Progenitor cell of endocrine pancreas (in vitro differentiated cells): ENCODE measurements around the gene ANO4. TPM values are rescaled to one million over a fixed set of nuclear protein-coding genes. Genes with fewer than 3 reads are reported as not detected.

Experiments used
- DNase-seq: peaks from one replicate; pipeline ENCODE4 v3.0.0; 2021; ENCODE audit warnings: low spot score; ENCODE audit not compliant: unreplicated experiment
- H3K27ac Mint-ChIP-seq: 2 replicates; pipeline ENCODE4 v1.8.0; 2021; ENCODE audit warnings: mild to moderate bottlenecking, moderate library complexity, mixed read lengths
- H3K27me3 Mint-ChIP-seq: 2 replicates; pipeline ENCODE4 v1.8.0; 2021; ENCODE audit warnings: mixed read lengths
- H3K36me3 Mint-ChIP-seq: 2 replicates; pipeline ENCODE4 v1.8.0; 2022; ENCODE audit warnings: mixed read lengths; ENCODE audit not compliant: insufficient read depth
- H3K4me1 Mint-ChIP-seq: 2 replicates; pipeline ENCODE4 v1.8.0; 2021; ENCODE audit warnings: low read depth, mixed read lengths
- H3K4me3 Mint-ChIP-seq: 2 replicates; pipeline ENCODE4 v1.8.0; 2021; ENCODE audit warnings: low read depth, mild to moderate bottlenecking, moderate library complexity, mixed read lengths
- H3K9me3 Mint-ChIP-seq: 2 replicates; pipeline ENCODE4 v1.8.0; 2021; ENCODE audit warnings: low read depth, mixed read lengths
- total RNA-seq: library from RNA; stranded (reverse); gene quantifications from 2 replicates; pipeline ENCODE4 v1.2.1, GENCODE V29; 2021
- TF ChIP-seq, protein P1 (sequence below): fragments of 200-600 bp; sonication (generic); IDR thresholded peaks from one replicate; pipeline ENCODE4 v1.5.0; 2021; ENCODE audit warnings: antibody characterized with exemption, mild to moderate bottlenecking; ENCODE audit not compliant: unreplicated experiment

ANO4 gene
- total RNA-seq, 1 donor from 2014 or later: 0.38 TPM

DNA sequence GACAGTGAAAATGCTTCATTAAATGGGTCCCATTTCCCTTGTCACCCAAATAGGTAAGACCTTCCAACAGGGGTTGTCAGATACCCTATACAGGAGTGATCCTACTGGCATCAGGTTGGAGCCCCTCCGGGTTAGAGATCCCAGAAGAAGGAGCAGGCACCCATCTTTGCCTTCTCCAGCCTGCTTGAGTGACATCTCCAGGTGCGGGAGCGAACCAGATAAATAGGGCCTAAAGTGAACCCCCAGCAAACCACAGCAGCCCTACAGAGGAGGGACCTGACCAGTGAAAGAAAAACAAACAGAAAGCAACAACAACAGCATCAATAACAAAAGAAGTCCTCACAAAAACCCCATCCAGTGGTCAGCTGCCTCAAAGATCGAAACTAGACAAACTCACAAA, 233.2 kb downstream of the ANO4 start:
- Mint-ChIP-seq H3K27me3 (no peaks in the 10 kb centered on the region), H3K4me3 (no peak overlapping the region), H3K36me3 (peaks cover 2% of the 10 kb centered on the region), H3K9me3 (peaks cover 31% of the 10 kb centered on the region), H3K4me1 (no peaks in the 10 kb centered on the region), H3K27ac (no peak overlapping the region)
- TF ChIP-seq, protein P1, sequence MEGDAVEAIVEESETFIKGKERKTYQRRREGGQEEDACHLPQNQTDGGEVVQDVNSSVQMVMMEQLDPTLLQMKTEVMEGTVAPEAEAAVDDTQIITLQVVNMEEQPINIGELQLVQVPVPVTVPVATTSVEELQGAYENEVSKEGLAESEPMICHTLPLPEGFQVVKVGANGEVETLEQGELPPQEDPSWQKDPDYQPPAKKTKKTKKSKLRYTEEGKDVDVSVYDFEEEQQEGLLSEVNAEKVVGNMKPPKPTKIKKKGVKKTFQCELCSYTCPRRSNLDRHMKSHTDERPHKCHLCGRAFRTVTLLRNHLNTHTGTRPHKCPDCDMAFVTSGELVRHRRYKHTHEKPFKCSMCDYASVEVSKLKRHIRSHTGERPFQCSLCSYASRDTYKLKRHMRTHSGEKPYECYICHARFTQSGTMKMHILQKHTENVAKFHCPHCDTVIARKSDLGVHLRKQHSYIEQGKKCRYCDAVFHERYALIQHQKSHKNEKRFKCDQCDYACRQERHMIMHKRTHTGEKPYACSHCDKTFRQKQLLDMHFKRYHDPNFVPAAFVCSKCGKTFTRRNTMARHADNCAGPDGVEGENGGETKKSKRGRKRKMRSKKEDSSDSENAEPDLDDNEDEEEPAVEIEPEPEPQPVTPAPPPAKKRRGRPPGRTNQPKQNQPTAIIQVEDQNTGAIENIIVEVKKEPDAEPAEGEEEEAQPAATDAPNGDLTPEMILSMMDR: no peak
- no peak for DNase-seq

DNA sequence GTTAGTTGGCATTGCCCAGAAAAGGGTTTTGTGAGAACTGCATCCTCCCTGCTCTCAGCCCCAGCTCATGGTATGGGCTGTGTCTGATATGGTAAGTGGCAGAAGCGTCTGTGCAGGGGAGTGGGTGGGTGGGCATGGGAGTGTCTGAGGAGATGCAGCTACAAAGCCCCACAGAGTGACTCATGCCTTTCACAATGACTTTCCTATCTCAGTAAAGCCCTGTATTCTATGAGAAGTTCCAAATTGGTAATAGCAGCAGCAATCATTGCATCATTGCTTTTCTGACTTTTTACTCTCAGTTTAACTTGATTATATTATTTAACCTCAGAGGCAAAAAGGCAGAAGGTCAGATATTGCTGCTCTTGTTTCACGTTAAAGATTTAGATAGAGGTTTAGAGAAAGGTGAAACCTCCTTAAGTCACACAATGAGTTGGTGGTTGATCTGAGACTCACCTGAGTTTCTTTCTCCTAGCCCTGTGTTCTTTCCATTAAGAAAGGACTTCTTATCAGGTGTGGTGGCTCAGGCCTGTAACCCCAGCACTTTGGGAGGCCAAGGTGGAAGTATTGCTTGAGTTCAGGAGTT, 243.8 kb downstream of the ANO4 start:
- TF ChIP-seq, protein P1: no peak
- no peaks in the 10 kb centered on the region for H3K27me3 Mint-ChIP-seq

DNA sequence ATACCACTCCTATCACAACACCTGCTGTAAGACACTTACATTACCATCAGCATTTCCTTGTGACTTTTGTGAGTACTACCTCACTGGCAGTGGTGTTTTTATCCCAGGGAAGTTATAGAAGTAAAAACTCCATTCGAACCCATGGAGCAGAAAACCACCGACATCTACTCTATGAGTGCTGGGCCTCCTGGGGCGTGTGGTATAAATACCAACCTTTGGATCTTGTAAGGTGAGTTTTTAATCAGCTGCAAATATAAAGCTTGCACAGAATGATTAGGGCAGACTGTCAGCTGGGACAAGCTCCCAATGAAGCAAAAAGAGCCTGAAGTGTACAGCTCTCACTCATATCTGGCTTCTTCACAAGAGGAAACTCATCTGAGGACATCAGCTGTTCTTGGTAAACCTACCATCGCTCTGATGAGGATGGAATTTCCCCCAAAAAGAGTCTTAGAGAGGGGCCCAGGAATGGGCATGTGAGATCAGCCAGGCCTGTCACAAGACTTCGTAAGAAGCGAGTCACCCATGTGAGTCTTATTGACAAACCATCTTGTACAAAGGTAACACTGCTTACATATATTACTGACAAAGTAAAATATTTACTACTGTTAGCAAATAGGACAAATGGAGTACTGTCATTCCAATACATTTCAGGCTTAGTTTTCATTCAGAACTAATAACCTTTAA, 245.4 kb downstream of the ANO4 start:
- H3K4me1 Mint-ChIP-seq: peaks cover 4% of the 10 kb centered on the region
- H3K27me3 Mint-ChIP-seq: no peaks in the 10 kb centered on the region
- H3K36me3 Mint-ChIP-seq: no peaks in the 10 kb centered on the region
- no peak overlapping the region for H3K27ac Mint-ChIP-seq
- TF ChIP-seq, protein P1: no peak
- DNase-seq: no peak
- no peaks in the 10 kb centered on the region for H3K9me3 Mint-ChIP-seq
- H3K4me3 Mint-ChIP-seq: no peak overlapping the region

More for the DNA sequence above, 243.8 kb downstream of the ANO4 start:
- Mint-ChIP-seq H3K9me3 (peaks cover 3% of the 10 kb centered on the region), H3K36me3 (no peaks in the 10 kb centered on the region), H3K4me3 (no peak overlapping the region), H3K27ac (no peak overlapping the region), H3K4me1 (peaks cover 4% of the 10 kb centered on the region)
- no peak for DNase-seq

DNA sequence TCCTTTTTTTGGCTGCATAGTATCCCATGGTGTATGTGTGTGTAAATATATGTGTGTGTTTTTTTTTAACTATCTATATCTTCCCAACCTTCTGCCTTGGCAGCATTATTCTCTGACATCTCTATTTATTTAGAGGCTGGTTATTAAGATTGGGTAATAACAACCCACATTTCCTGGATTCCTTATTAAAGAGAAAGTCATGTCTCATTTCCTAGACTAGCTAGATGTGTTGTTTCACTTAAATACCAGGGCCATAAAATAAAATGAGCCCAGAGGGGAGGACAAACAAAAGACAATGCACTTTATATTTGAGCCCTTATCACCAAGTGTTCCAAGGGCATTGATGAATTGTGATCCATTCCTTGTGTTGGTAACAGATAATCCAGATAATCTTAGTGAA, 246.4 kb downstream of the ANO4 start:
- no peak overlapping the region for H3K27ac Mint-ChIP-seq
- TF ChIP-seq, protein P1: no peak
- no peaks in the 10 kb centered on the region for H3K9me3 Mint-ChIP-seq
- H3K4me3 Mint-ChIP-seq: no peak overlapping the region
- H3K36me3 Mint-ChIP-seq: no peaks in the 10 kb centered on the region
- H3K4me1 Mint-ChIP-seq: peaks cover 4% of the 10 kb centered on the region
- DNase-seq: no peak
- H3K27me3 Mint-ChIP-seq: no peaks in the 10 kb centered on the region

DNA sequence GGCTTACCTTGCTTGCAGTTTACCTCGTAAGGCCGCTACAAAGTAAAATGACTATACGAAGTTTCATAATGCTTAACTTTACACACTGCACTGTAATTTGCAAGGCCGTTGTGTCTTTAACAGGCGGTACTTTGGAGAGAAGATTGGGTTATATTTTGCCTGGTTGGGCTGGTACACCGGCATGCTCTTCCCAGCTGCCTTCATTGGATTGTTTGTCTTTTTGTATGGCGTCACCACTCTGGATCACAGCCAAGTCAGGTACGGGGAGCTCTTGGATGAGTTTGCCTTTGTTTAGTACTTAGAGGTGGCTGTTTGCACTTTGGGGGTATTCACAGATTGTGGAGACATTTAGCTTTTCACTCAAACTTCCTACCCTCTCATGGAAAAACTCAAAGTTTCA, 247.6 kb downstream of the ANO4 start:
- H3K36me3 Mint-ChIP-seq: no peaks in the 10 kb centered on the region
- DNase-seq: no peak
- H3K27ac Mint-ChIP-seq: no peak overlapping the region
- H3K4me3 Mint-ChIP-seq: no peak overlapping the region
- no peaks in the 10 kb centered on the region for H3K27me3 Mint-ChIP-seq
- H3K9me3 Mint-ChIP-seq: no peaks in the 10 kb centered on the region
- TF ChIP-seq, protein P1: no peak
- H3K4me1 Mint-ChIP-seq: peaks cover 4% of the 10 kb centered on the region
